GM18867 (cell line): ENCODE measurements around the gene TMEM168.

Experiments used
- ATAC-seq: cut with Tn5 transposase; IDR thresholded peaks from one replicate; pipeline ENCODE4 v1.9.1; 2021; ENCODE audit warnings: mild to moderate bottlenecking, moderate library complexity; ENCODE audit not compliant: unreplicated experiment

Gene TMEM168

GRCh38 chr7:112726076-112726475, 64.1 kb downstream of the TMEM168 start:
- ATAC-seq: no peak

GRCh38 chr7:112723416-112723815, 66.8 kb downstream of the TMEM168 start:
- no peak for ATAC-seq

- ATAC-seq: no peak
Observed at GRCh38 chr7:112721366-112721765, 68.8 kb downstream of the TMEM168 start.

GRCh38 chr7:112715525-112715924, 74.7 kb downstream of the TMEM168 start:
- ATAC-seq: no peak

GRCh38 chr7:112714917-112715316, 75.3 kb downstream of the TMEM168 start:
- no peak for ATAC-seq
